Hepatocyte (in vitro differentiated cells): Measurements from ENCODE around the gene CNTNAP2.

Experiments used
- CTCF ChIP-seq: fragments of 200-600 bp; sonication (generic); IDR thresholded peaks from 2 replicates; pipeline ENCODE4 v1.5.1; 2016; ENCODE audit warnings: antibody characterized with exemption, mild to moderate bottlenecking; ENCODE audit not compliant: poor library complexity
- EZH2 ChIP-seq: fragments of 200-600 bp; sonication (generic); IDR thresholded peaks from 2 replicates; pipeline ENCODE4 v1.6.1; 2016; ENCODE audit warnings: antibody characterized with exemption, mild to moderate bottlenecking, borderline replicate concordance

- TF ChIP-seq CTCF (no peak), EZH2 (no peak)
Measured at GRCh38 chr7:148083448-148083847, 1966.8 kb downstream of the CNTNAP2 start.
